GM12878 (cell line): ENCODE data around the gene MKNK1. TPM values are rescaled to one million over a fixed set of nuclear protein-coding genes. Genes with fewer than 3 reads are reported as not detected.

ENCODE experiments used
- ATAC-seq: fragments of 200-7000 bp; cut with Tn5 transposase; 3 replicates; pipeline ENCODE4 v1.9.1; 2020; ENCODE audit warnings: mild to moderate bottlenecking, moderate library complexity
- BruUV-seq: library from RNA; stranded (reverse); fragments of 400-500 nt; replicated peaks from 2 replicates; lab custom pipeline; 2021; lab: Mats Ljungman, UMichigan
- CTCF ChIA-PET: fragments of 300-600 bp; sonication (Branson Sonifier 250); formaldehyde crosslinking; extraction: SDS; loops from one replicate; lab custom pipeline; 2021; ENCODE audit warnings: inconsistent platforms; lab: Yijun Ruan, JAX
- POLR2A ChIA-PET: fragments of 350-600 bp; formaldehyde crosslinking; extraction: SDS; loops from one replicate; lab custom pipeline; 2021; ENCODE audit warnings: inconsistent platforms; lab: Charles Lee
- RAD21 ChIA-PET: fragments of 300-600 bp; sonication (Branson Sonifier 250); formaldehyde crosslinking; loops from one replicate; lab custom pipeline; 2023; ENCODE audit warnings: antibody characterized with exemption; ENCODE audit not compliant: unreplicated experiment; lab: Charles Lee
- SMC1A ChIA-PET: fragments of 300-600 bp; sonication (Branson Sonifier 250); formaldehyde crosslinking; loops from one replicate; lab custom pipeline; 2023; ENCODE audit not compliant: unreplicated experiment, uncharacterized antibody; lab: Charles Lee
- DNase-seq: peaks from one replicate; pipeline ENCODE4 v3.0.0-alpha.2; 2011; ENCODE audit warnings: low read depth, low spot score
- FAIRE-seq: peaks from 3 replicates; lab custom pipeline; 2011; peaks lifted over from hg19 to GRCh38; lab: Jason Lieb, UNC
- H2AFZ ChIP-seq: 2 replicates; pipeline ENCODE4 v1.6.0; 2011; ENCODE audit warnings: low read depth, low read length, control low read depth; ENCODE audit not compliant: control insufficient read depth
- H3K27ac ChIP-seq: 2 replicates; pipeline ENCODE4 v1.5.1; 2011; ENCODE audit warnings: control low read depth; ENCODE audit not compliant: control insufficient read depth, insufficient read depth
- H3K27me3 ChIP-seq, 2 experiments: replicated peaks in 1 of 2; 2 replicates each; pipeline versions ENCODE4 v1.6.0 to v1.6.1; 2011; ENCODE audit warnings: low read length in 1 of 2; ENCODE audit not compliant: control insufficient read depth in 2 of 2, insufficient read depth in 2 of 2
- H3K36me3 ChIP-seq, 2 experiments: 2 replicates each; pipeline ENCODE4 v1.5.1; 2011; ENCODE audit warnings: low read length in 1 of 2; ENCODE audit not compliant: control insufficient read depth in 2 of 2, insufficient read depth in 2 of 2
- H3K4me1 ChIP-seq: 2 replicates; pipeline ENCODE4 v1.6.1; 2011; ENCODE audit warnings: mild to moderate bottlenecking, low read length, moderate library complexity, mixed read lengths; ENCODE audit not compliant: control insufficient read depth, insufficient read depth
- H3K4me2 ChIP-seq: 2 replicates; pipeline ENCODE4 v1.6.0; 2011; ENCODE audit warnings: control low read depth; ENCODE audit not compliant: control insufficient read depth, insufficient read depth
- H3K4me3 ChIP-seq: fragments of 200-600 bp; sonication (generic); 2 replicates; pipeline ENCODE4 v1.5.1; 2016
- H3K79me2 ChIP-seq: 2 replicates; pipeline ENCODE4 v1.6.0; 2011; ENCODE audit warnings: low read length; ENCODE audit not compliant: control insufficient read depth, insufficient read depth
- H3K9ac ChIP-seq: 2 replicates; pipeline ENCODE4 v1.8.0; 2011; ENCODE audit warnings: low read length, control low read depth, mixed read lengths; ENCODE audit not compliant: control insufficient read depth, insufficient read depth
- H3K9me3 ChIP-seq: replicated peaks from 3 replicates; pipeline ENCODE4 v1.5.1; 2011; ENCODE audit warnings: mild to moderate bottlenecking, low read length; ENCODE audit not compliant: control insufficient read depth, insufficient read depth
- H4K20me1 ChIP-seq: 2 replicates; pipeline ENCODE4 v1.6.0; 2011; ENCODE audit not compliant: control insufficient read depth, insufficient read depth
- ATF7 ChIP-seq: fragments of 450-650 bp; IDR thresholded peaks from 2 replicates; pipeline ENCODE4 v1.6.1; 2016; ENCODE audit warnings: low read depth, mild to moderate bottlenecking
- CBFB ChIP-seq: IDR thresholded peaks from 2 replicates; pipeline ENCODE4 v1.6.1; 2016; ENCODE audit warnings: antibody characterized with exemption, low read depth
- CBX3 ChIP-seq: fragments of 200-600 bp; sonication (generic); IDR thresholded peaks from 2 replicates; pipeline ENCODE4 v1.6.1; 2016; ENCODE audit warnings: low read depth, borderline replicate concordance
- HDAC2 ChIP-seq: fragments of 200-600 bp; sonication (generic); IDR thresholded peaks from 2 replicates; pipeline ENCODE4 v1.6.1; 2017
- HDAC6 ChIP-seq: fragments of 200-600 bp; sonication (generic); IDR thresholded peaks from one replicate; pipeline ENCODE4 v1.8.0; 2017; ENCODE audit warnings: antibody characterized with exemption; ENCODE audit not compliant: unreplicated experiment
- KLF5 ChIP-seq: fragments of 450-650 bp; IDR thresholded peaks from 2 replicates; pipeline ENCODE4 v1.6.1; 2014; ENCODE audit warnings: mild to moderate bottlenecking; ENCODE audit not compliant: partially characterized antibody
- PML ChIP-seq: IDR thresholded peaks from 2 replicates; pipeline ENCODE4 v1.6.1; 2012; ENCODE audit warnings: low read length, inconsistent platforms
- RBBP5 ChIP-seq: fragments of 200-600 bp; sonication (generic); conservative IDR thresholded peaks from 2 replicates; pipeline ENCODE4 v1.6.1; 2016
- SREBF1 ChIP-seq: IDR thresholded peaks from 2 replicates; pipeline ENCODE4 v1.6.1; 2012; ENCODE audit warnings: mild to moderate bottlenecking, low read length
- WGBS: methylation state at CpG from one replicate; pipeline ENCODE4 v1.1.6; 2016; ENCODE audit warnings: low lambda C conversion rate; ENCODE audit not compliant: insufficient replicate concordance, insufficient coverage; ENCODE audit errors: missing lambda C conversion rate; 5-methylcytosine and 5-hydroxymethylcytosine counted together
- in situ Hi-C: fragments of 300-500 bp; cut with MboI; formaldehyde crosslinking; loops from 9 replicates; pipeline ENCODE4 v1.14.3; 2018; ENCODE audit warnings: mixed read lengths
- intact Hi-C: fragments of 100-400 bp; cut with micrococcal nuclease; formaldehyde crosslinking; loops from one replicate; pipeline ENCODE4 v1.14.2; 2022; ENCODE audit not compliant: unreplicated experiment
- polyA plus RNA-seq, 11 experiments: library from polyadenylated mRNA; depleted of rRNA in 4 of 11; unstranded in 6 of 11; stranded (reverse) in 5 of 11; fragments of >200 nt; fragmentation: Nextera tagmentation in 4 of 11; fragmentation: Illumina TruSeq in 1 of 11; extraction: Ambion mirVana in 4 of 11; extraction: Trizol in 1 of 11; gene quantifications; 1 replicate in 1 of 11; 2 replicates in 10 of 11; pipeline versions ENCODE4 v1.2.1 to v1.2.3, GENCODE V29; 2011 to 2016; ENCODE audit warnings: inconsistent platforms in 2 of 11, missing spikeins in 2 of 11, low read depth in 1 of 11
- total RNA-seq, 4 experiments: library from RNA; depleted of rRNA in 3 of 4; stranded (reverse); fragments of >200 nt in 3 of 4; fragmentation: Illumina TruSeq in 1 of 4; extraction: Trizol in 1 of 4; gene quantifications; 2 replicates each; pipeline versions ENCODE4 v1.2.1 to v1.2.3, GENCODE V29; 2013 to 2021

Gene MKNK1
- total and polyA plus RNA-seq, 10 of the 15 experiments (the other 5 are each of a cell fraction or from before 2014, with no cell fraction given) = 13.7 to 29.9 (median 26.5) TPM

GRCh38 chr1:46532095-46532494, 72.0 kb downstream of the MKNK1 start:
- ChIA-PET POLR2A (interaction anchor here (0.6 kb wide), 1 partner anchor 88 kb away, joined by 4 read pairs; no protein-coding TSS in a partner anchor), CTCF (interaction anchor here (1.0 to 6.9 kb wide), 3 partner anchors 55 to 91 kb away, joined by 4 to 93 read pairs (median 12); no protein-coding TSS in a partner anchor), SMC1A (no interaction called here), RAD21 (no interaction called here)
- ATAC-seq = no peak
- in situ Hi-C loops (no loop called here), intact Hi-C loops (loop anchor here (5.0 kb wide), 1 partner anchor 195 kb away; no protein-coding TSS in a partner anchor)
- WGBS = 9% methylated on average over 3 of the region's 3 CpGs
- H2AFZ ChIP-seq = no peak overlapping the region
- H3K36me3 ChIP-seq = no peaks in the 10 kb centered on the region
- TF ChIP-seq ATF7 (no peak), CBFB (no peak), RBBP5 (no peak), CBX3 (no peak), KLF5 (no peak)
- no peak for FAIRE-seq
- no peaks in the 10 kb centered on the region for H3K79me2 ChIP-seq
- H3K9me3 ChIP-seq = no peaks in the 10 kb centered on the region
- no TSS peak for BruUV-seq
- H3K4me1 ChIP-seq = no peaks in the 10 kb centered on the region
- H3K27ac ChIP-seq = no peak overlapping the region
- DNase-seq = no peak
- no peaks in the 10 kb centered on the region for H4K20me1 ChIP-seq
- no peak overlapping the region for H3K9ac ChIP-seq
- peaks cover 5 to 12% of the 10 kb centered on the region in 2 experiments; a peak in 2 of 4 replicates for H3K27me3 ChIP-seq
- H3K4me2 ChIP-seq = no peak overlapping the region
- no peak overlapping the region for H3K4me3 ChIP-seq

GRCh38 chr1:46530791-46531409, 73.2 kb downstream of the MKNK1 start:
- no peaks in the 10 kb centered on the region for H4K20me1 ChIP-seq
- no peaks in the 10 kb centered on the region for H3K4me1 ChIP-seq
- DNase-seq (no peak), FAIRE-seq (no peak), ATAC-seq (no peak)
- ChIA-PET SMC1A (no interaction called here), POLR2A (no interaction called here), CTCF (interaction anchor here (3.3 to 6.9 kb wide), 4 partner anchors 44 to 89 kb away, joined by 12 to 93 read pairs (median 48); no protein-coding TSS in a partner anchor), RAD21 (no interaction called here)
- WGBS = 9% methylated on average over 6 of the region's 6 CpGs
- H3K36me3 ChIP-seq = no peaks in the 10 kb centered on the region
- H3K27me3 ChIP-seq = peaks cover 5 to 12% of the 10 kb centered on the region in 2 experiments; a peak in 2 of 4 replicates
- no peaks in the 10 kb centered on the region for H3K9me3 ChIP-seq
- no peak overlapping the region for H3K4me3 ChIP-seq
- H3K4me2 ChIP-seq = no peak overlapping the region
- H3K79me2 ChIP-seq = no peaks in the 10 kb centered on the region
- in situ Hi-C loops = no loop called here
- BruUV-seq = no TSS peak
- intact Hi-C loops = loop anchor here (5.0 kb wide), 1 partner anchor 196 kb away; no protein-coding TSS in a partner anchor
- H3K9ac ChIP-seq = no peak overlapping the region
- no peak overlapping the region for H2AFZ ChIP-seq
- H3K27ac ChIP-seq = no peak overlapping the region
- TF ChIP-seq PML (no peak), SREBF1 (no peak), HDAC6 (no peak), HDAC2 (no peak)
